GM10248 (cell line): Measurements from ENCODE around the gene USP48.

Experiments
- CTCF ChIA-PET: fragments of 300-600 bp; sonication (Branson Sonifier 250); formaldehyde crosslinking; extraction: SDS; loops from one replicate; lab custom pipeline; 2021; ENCODE audit warnings: antibody characterized with exemption; lab: Yijun Ruan, JAX
- POLR2A ChIA-PET: fragments of 350-650 bp; sonication (Branson Sonifier 250); formaldehyde crosslinking; extraction: SDS; loops from one replicate; lab custom pipeline; 2020; ENCODE audit warnings: antibody characterized with exemption; lab: Yijun Ruan, JAX
- DNase-seq: peaks from one replicate; pipeline ENCODE4 v3.0.0; 2012; ENCODE audit errors: extremely low spot score
- TF ChIP-seq, protein P1 (sequence below): IDR thresholded peaks from 2 replicates; pipeline ENCODE4 v1.5.1; 2012; ENCODE audit warnings: mild to moderate bottlenecking, low read depth; ENCODE audit errors: extremely low read depth, missing control alignments, control extremely low read depth

Gene USP48

GRCh38 chr1:21687081-21687529 is 95.8 kb downstream of the USP48 start:
- ChIA-PET CTCF (interaction anchor here (1.0 to 2.0 kb wide), 2 partner anchors 16 to 47 kb away, joined by 3 to 4 read pairs; no protein-coding TSS in a partner anchor), POLR2A (no interaction called here)
- TF ChIP-seq, protein P1, sequence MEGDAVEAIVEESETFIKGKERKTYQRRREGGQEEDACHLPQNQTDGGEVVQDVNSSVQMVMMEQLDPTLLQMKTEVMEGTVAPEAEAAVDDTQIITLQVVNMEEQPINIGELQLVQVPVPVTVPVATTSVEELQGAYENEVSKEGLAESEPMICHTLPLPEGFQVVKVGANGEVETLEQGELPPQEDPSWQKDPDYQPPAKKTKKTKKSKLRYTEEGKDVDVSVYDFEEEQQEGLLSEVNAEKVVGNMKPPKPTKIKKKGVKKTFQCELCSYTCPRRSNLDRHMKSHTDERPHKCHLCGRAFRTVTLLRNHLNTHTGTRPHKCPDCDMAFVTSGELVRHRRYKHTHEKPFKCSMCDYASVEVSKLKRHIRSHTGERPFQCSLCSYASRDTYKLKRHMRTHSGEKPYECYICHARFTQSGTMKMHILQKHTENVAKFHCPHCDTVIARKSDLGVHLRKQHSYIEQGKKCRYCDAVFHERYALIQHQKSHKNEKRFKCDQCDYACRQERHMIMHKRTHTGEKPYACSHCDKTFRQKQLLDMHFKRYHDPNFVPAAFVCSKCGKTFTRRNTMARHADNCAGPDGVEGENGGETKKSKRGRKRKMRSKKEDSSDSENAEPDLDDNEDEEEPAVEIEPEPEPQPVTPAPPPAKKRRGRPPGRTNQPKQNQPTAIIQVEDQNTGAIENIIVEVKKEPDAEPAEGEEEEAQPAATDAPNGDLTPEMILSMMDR: no peak
- DNase-seq: no peak

DNA sequence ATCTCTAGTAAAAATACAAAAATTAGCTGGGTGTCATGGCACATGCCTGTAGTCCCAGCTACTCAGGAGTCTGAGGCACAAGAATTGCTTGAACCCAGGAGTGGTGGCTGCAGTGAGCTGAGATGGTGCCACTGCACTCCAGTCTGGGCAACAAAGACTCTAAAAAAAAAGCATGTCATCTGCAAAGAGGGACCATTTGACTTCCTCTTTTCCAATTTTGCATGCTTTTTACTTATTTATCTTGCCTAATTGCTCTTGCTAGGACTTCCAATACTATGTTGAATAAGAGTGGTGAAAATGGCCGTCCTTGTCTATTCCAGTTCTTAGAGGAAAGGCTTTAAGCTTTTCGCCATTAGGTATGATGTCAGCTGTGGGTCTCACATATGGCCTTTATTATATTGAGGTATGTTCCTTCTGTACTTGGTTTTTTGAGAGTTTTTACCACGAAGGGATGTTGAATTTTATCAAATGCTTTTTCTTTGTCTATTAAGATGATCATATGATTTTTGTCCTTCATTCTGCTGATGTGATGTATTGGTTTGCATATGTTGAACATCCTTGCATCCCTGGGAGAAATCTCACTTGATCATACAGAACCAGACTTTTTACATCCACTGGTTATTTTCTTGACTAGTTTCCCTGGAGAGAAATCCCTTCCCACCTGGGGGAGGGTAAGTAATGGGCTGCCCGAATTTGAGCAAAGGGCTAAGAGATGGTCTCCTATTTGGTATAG is 96.8 kb downstream of the USP48 start:
- ChIA-PET CTCF (interaction anchor here (2.0 kb wide), 1 partner anchor 48 kb away, joined by 4 read pairs; no protein-coding TSS in a partner anchor), POLR2A (no interaction called here)
- DNase-seq: no peak
- TF ChIP-seq, protein P1: no peak

GRCh38 chr1:21681426-21681825 is 101.5 kb downstream of the USP48 start:
- ChIA-PET CTCF (interaction anchor here (0.7 kb wide), 1 partner anchor 27 kb away, joined by 3 read pairs; no protein-coding TSS in a partner anchor), POLR2A (no interaction called here)
- TF ChIP-seq, protein P1: no peak
- no peak for DNase-seq

- TF ChIP-seq, protein P1: no peak
- POLR2A ChIA-PET: no interaction called here
- no peak for DNase-seq
- CTCF ChIA-PET: interaction anchor here (0.7 kb wide), 1 partner anchor 28 kb away, joined by 3 read pairs; no protein-coding TSS in a partner anchor
Measured at GRCh38 chr1:21680918-21681317, 102.0 kb downstream of the USP48 start.

DNA sequence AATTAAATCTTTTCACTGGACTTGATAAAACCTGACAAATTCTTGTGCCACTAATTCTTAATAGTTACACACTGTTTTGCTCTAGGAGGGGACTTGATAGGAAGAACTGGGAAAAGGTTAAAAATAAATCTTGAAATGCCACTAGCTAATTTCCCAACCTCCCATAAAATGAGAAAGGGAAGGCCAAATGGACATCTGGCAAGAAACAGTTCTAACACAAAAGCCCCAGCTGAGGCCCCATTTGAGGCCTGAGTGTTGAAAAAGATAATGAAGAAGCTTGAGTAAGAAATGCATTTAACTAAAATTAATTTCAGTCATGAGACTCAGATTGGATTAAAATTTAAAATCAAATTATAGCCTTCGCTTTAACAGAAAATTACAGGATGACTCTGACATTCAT is 102.6 kb downstream of the USP48 start:
- CTCF ChIA-PET: interaction anchor here (0.7 kb wide), 1 partner anchor 28 kb away, joined by 3 read pairs; no protein-coding TSS in a partner anchor
- no peak for DNase-seq
- POLR2A ChIA-PET: no interaction called here
- TF ChIP-seq, protein P1: no peak

GRCh38 chr1:21677168-21677567 is 105.8 kb downstream of the USP48 start:
- TF ChIP-seq, protein P1: no peak
- ChIA-PET POLR2A (interaction anchor here (0.6 kb wide), 1 partner anchor 366 kb away, joined by 3 read pairs; no protein-coding TSS in a partner anchor), CTCF (interaction anchor here (1.6 kb wide), 1 partner anchor 14 kb away, joined by 4 read pairs; no protein-coding TSS in a partner anchor)
- no peak for DNase-seq
